Neural cell (in vitro differentiated cells): Measurements from ENCODE around the gene ZNF804A. TPM values are rescaled to one million over a fixed set of nuclear protein-coding genes. Genes with fewer than 3 reads are reported as not detected.

ENCODE experiments used
- H2AFZ ChIP-seq: fragments of 200-600, 300-800 bp; sonication (generic), shearing (Covaris generic); 2 replicates; pipeline ENCODE4 v1.6.0; 2014; ENCODE audit warnings: low read depth, mild to moderate bottlenecking, antibody characterized with exemption, low read length, moderate library complexity
- H3F3A ChIP-seq: fragments of 200-600 bp; shearing (Covaris generic); 2 replicates; pipeline ENCODE4 v1.6.1; 2016; ENCODE audit warnings: mild to moderate bottlenecking, moderate library complexity, mixed read lengths, antibody characterized with exemption, low read length; ENCODE audit not compliant: insufficient read depth, poor library complexity, severe bottlenecking
- H3K27ac ChIP-seq: fragments of 200-600, 300-800 bp; sonication (generic), shearing (Covaris generic); 2 replicates; pipeline ENCODE4 v1.5.1; 2014; ENCODE audit warnings: mild to moderate bottlenecking, low read length, moderate library complexity
- H3K27me3 ChIP-seq: fragments of 300-800, 200-600 bp; sonication (generic), shearing (Covaris generic); 2 replicates; pipeline ENCODE4 v1.6.0; 2014; ENCODE audit warnings: mild to moderate bottlenecking, low read depth, low read length, moderate library complexity; ENCODE audit not compliant: insufficient read depth
- H3K36me3 ChIP-seq: fragments of 300-800, 200-600 bp; sonication (generic), shearing (Covaris generic); 2 replicates; pipeline ENCODE4 v1.5.1; 2014; ENCODE audit warnings: mild to moderate bottlenecking, antibody characterized with exemption, low read length, moderate library complexity; ENCODE audit not compliant: insufficient read depth
- H3K4me2 ChIP-seq: fragments of 300-800, 200-600 bp; sonication (generic), shearing (Covaris generic); 2 replicates; pipeline ENCODE4 v1.6.0; 2014; ENCODE audit warnings: mild to moderate bottlenecking, low read length
- H3K4me3 ChIP-seq: fragments of 300-800, 200-600 bp; sonication (generic), shearing (Covaris generic); 2 replicates; pipeline ENCODE4 v1.5.1; 2014; ENCODE audit warnings: mild to moderate bottlenecking, low read length, moderate library complexity
- H3K79me2 ChIP-seq: fragments of 200-600 bp; shearing (Covaris generic); replicated peaks from 2 replicates; pipeline ENCODE4 v1.6.0; 2014; ENCODE audit warnings: mild to moderate bottlenecking, low read length, moderate library complexity; ENCODE audit not compliant: insufficient read depth
- H3K9ac ChIP-seq: fragments of 300-800, 200-600 bp; sonication (generic), shearing (Covaris generic); 2 replicates; pipeline ENCODE4 v1.6.1; 2016; ENCODE audit warnings: mild to moderate bottlenecking, low read length, mixed read lengths
- H3K9me2 ChIP-seq: fragments of 200-600 bp; shearing (Covaris generic); 2 replicates; pipeline ENCODE4 v1.6.1; 2016; ENCODE audit warnings: mild to moderate bottlenecking, low read length, mixed read lengths; ENCODE audit not compliant: insufficient read depth
- H3K9me3 ChIP-seq: fragments of 200-600, 300-800 bp; sonication (generic), shearing (Covaris generic); 2 replicates; pipeline ENCODE4 v1.6.1; 2016; ENCODE audit warnings: mild to moderate bottlenecking, mixed run types, low read length, moderate library complexity, mixed read lengths
- H4K20me1 ChIP-seq: fragments of 200-600 bp; shearing (Covaris generic); 2 replicates; pipeline ENCODE4 v1.6.1; 2016; ENCODE audit warnings: mild to moderate bottlenecking, mixed run types; ENCODE audit not compliant: insufficient read depth
- EP300 ChIP-seq: fragments of 450-650 bp; conservative IDR thresholded peaks from 2 replicates; pipeline ENCODE4 v1.6.1; 2014; ENCODE audit warnings: antibody characterized with exemption, mild to moderate bottlenecking, moderate library complexity; ENCODE audit not compliant: poor library complexity, severe bottlenecking
- EZH2 ChIP-seq: fragments of 200-600, 300-800 bp; shearing (Covaris generic), sonication (generic); IDR thresholded peaks from 2 replicates; pipeline ENCODE4 v1.6.1; 2014; ENCODE audit warnings: antibody characterized with exemption, low read length, borderline replicate concordance, mild to moderate bottlenecking; ENCODE audit not compliant: insufficient read depth, poor library complexity, severe bottlenecking
- MXI1 ChIP-seq: fragments of 450-650 bp; conservative IDR thresholded peaks from 2 replicates; pipeline ENCODE4 v1.6.1; 2014; ENCODE audit warnings: antibody characterized with exemption, mild to moderate bottlenecking; ENCODE audit not compliant: poor library complexity, severe bottlenecking
- POLR2AphosphoS5 ChIP-seq: IDR thresholded peaks from 2 replicates; pipeline ENCODE4 v1.6.1; 2012
- RAD21 ChIP-seq: fragments of 450-650 bp; conservative IDR thresholded peaks from 2 replicates; pipeline ENCODE4 v1.6.1; 2014; ENCODE audit warnings: antibody characterized with exemption, mild to moderate bottlenecking, moderate library complexity
- SMC3 ChIP-seq: fragments of 450-650 bp; conservative IDR thresholded peaks from 2 replicates; pipeline ENCODE4 v1.6.1; 2014; ENCODE audit warnings: antibody characterized with exemption, mild to moderate bottlenecking, moderate library complexity; ENCODE audit not compliant: poor library complexity
- TAF1 ChIP-seq: IDR thresholded peaks from 2 replicates; pipeline ENCODE4 v1.6.1; 2012; ENCODE audit warnings: low read depth
- polyA plus RNA-seq: library from polyadenylated mRNA; depleted of rRNA; stranded (reverse); fragments of >200 nt; gene quantifications from 2 replicates; pipeline ENCODE4 v1.2.3, GENCODE V29; 2014
- TF ChIP-seq, protein P1 (sequence below): IDR thresholded peaks from 2 replicates; pipeline ENCODE4 v1.6.1; 2012; ENCODE audit warnings: borderline replicate concordance
- TF ChIP-seq, protein P2 (sequence below): fragments of 450-650 bp; IDR thresholded peaks from 2 replicates; pipeline ENCODE4 v1.5.1; 2014; ENCODE audit warnings: antibody characterized with exemption, mild to moderate bottlenecking, moderate library complexity; ENCODE audit not compliant: poor library complexity, severe bottlenecking

Gene ZNF804A
- polyA plus RNA-seq, 1 donor from 2014 or later, result 2.7 TPM

DNA sequence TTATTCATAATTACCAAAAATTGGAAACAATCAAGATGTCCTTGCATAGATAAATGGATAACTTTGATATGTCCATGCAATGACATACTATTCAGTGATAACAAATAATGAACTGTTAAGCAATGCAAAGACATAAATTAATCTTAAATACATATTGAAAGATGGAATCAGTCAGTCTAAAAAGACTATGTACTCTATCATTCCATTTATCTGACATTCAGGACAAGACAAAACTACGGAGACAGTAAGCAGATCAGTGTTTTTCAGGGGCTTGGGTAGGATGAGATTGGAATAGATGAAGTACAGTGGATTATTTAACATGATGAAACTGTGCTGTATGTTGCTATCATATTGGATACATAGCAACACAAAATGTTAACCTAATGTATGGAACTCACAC is 21.3 kb upstream of the ZNF804A start:
- no peaks in the 10 kb centered on the region for H3K27me3 ChIP-seq
- no peaks in the 10 kb centered on the region for H3K79me2 ChIP-seq
- no peaks in the 10 kb centered on the region for H4K20me1 ChIP-seq
- H3K9me2 ChIP-seq, result no peaks in the 10 kb centered on the region
- no peak overlapping the region for H3K4me3 ChIP-seq
- TF ChIP-seq SMC3, result no peak
- H3K36me3 ChIP-seq, result no peaks in the 10 kb centered on the region
- H3K27ac ChIP-seq, result no peak overlapping the region
- no peak overlapping the region for H3K9ac ChIP-seq
- H3K9me3 ChIP-seq, result no peaks in the 10 kb centered on the region
- H3F3A ChIP-seq, result no peaks in the 10 kb centered on the region
- H3K4me2 ChIP-seq, result no peak overlapping the region
- no peak overlapping the region for H2AFZ ChIP-seq

DNA sequence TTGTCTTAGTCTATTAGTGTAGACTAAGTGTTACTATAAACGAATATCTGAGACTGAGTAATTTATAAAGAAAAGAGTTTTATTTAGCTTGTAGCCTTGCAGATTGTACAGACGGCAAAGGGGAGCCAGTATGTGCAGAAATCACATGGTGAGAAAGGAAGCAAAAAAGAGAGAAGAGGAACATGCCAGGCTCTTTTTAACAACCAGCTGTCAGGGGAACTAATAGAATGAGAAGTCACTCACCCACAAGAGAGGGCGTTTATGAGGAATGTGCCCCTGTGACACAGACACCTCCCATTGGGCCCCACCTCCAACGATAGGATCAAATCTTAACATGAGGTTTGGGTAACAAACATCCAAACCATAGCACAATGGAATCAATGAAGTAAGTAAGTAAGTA is 20.6 kb upstream of the ZNF804A start:
- Histone ChIP-seq H3K27me3 (no peaks in the 10 kb centered on the region), H3K9ac (no peak overlapping the region), H3K9me3 (no peaks in the 10 kb centered on the region), H2AFZ (no peak overlapping the region), H3K36me3 (no peaks in the 10 kb centered on the region), H3K4me3 (no peak overlapping the region), H3F3A (no peaks in the 10 kb centered on the region), H3K9me2 (no peaks in the 10 kb centered on the region), H3K79me2 (no peaks in the 10 kb centered on the region), H3K4me2 (no peak overlapping the region), H4K20me1 (no peaks in the 10 kb centered on the region), H3K27ac (no peak overlapping the region)
- TF ChIP-seq POLR2AphosphoS5 (no peak), TAF1 (no peak), EP300 (no peak), RAD21 (no peak), MXI1 (no peak), SMC3 (no peak), EZH2 (no peak)
- TF ChIP-seq, protein P1, sequence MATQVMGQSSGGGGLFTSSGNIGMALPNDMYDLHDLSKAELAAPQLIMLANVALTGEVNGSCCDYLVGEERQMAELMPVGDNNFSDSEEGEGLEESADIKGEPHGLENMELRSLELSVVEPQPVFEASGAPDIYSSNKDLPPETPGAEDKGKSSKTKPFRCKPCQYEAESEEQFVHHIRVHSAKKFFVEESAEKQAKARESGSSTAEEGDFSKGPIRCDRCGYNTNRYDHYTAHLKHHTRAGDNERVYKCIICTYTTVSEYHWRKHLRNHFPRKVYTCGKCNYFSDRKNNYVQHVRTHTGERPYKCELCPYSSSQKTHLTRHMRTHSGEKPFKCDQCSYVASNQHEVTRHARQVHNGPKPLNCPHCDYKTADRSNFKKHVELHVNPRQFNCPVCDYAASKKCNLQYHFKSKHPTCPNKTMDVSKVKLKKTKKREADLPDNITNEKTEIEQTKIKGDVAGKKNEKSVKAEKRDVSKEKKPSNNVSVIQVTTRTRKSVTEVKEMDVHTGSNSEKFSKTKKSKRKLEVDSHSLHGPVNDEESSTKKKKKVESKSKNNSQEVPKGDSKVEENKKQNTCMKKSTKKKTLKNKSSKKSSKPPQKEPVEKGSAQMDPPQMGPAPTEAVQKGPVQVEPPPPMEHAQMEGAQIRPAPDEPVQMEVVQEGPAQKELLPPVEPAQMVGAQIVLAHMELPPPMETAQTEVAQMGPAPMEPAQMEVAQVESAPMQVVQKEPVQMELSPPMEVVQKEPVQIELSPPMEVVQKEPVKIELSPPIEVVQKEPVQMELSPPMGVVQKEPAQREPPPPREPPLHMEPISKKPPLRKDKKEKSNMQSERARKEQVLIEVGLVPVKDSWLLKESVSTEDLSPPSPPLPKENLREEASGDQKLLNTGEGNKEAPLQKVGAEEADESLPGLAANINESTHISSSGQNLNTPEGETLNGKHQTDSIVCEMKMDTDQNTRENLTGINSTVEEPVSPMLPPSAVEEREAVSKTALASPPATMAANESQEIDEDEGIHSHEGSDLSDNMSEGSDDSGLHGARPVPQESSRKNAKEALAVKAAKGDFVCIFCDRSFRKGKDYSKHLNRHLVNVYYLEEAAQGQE, result no peak
- TF ChIP-seq, protein P2, sequence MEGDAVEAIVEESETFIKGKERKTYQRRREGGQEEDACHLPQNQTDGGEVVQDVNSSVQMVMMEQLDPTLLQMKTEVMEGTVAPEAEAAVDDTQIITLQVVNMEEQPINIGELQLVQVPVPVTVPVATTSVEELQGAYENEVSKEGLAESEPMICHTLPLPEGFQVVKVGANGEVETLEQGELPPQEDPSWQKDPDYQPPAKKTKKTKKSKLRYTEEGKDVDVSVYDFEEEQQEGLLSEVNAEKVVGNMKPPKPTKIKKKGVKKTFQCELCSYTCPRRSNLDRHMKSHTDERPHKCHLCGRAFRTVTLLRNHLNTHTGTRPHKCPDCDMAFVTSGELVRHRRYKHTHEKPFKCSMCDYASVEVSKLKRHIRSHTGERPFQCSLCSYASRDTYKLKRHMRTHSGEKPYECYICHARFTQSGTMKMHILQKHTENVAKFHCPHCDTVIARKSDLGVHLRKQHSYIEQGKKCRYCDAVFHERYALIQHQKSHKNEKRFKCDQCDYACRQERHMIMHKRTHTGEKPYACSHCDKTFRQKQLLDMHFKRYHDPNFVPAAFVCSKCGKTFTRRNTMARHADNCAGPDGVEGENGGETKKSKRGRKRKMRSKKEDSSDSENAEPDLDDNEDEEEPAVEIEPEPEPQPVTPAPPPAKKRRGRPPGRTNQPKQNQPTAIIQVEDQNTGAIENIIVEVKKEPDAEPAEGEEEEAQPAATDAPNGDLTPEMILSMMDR, result no peak

DNA sequence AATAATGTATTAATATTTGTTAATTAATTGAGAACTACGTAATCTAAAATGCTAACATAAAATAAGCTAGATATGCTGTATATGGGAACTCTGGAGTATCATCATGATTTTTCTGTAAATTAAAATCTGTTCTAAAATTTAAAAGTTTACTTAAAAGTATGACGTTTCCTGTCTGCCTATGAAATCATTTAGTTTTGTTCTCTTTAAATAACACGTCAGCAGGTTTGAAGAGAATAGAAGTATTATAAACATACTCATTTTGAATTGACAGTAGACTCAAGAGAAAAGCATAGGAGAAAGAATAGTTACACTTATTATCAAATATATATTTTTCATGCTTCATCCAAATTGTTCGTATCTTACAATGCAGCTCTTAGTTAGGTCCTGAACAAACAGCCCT is 19.1 kb upstream of the ZNF804A start:
- no peak overlapping the region for H3K4me3 ChIP-seq
- H3K9ac ChIP-seq, result no peak overlapping the region
- H3K9me2 ChIP-seq, result no peaks in the 10 kb centered on the region
- no peaks in the 10 kb centered on the region for H3K27me3 ChIP-seq
- no peak overlapping the region for H2AFZ ChIP-seq
- TF ChIP-seq EP300 (no peak), POLR2AphosphoS5 (no peak), MXI1 (no peak), RAD21 (no peak), SMC3 (no peak), TAF1 (no peak), EZH2 (no peak)
- TF ChIP-seq, protein P1, result no peak
- TF ChIP-seq, protein P2, result no peak
- no peak overlapping the region for H3K4me2 ChIP-seq
- no peaks in the 10 kb centered on the region for H4K20me1 ChIP-seq
- H3K27ac ChIP-seq, result no peak overlapping the region
- H3K79me2 ChIP-seq, result no peaks in the 10 kb centered on the region
- H3F3A ChIP-seq, result no peaks in the 10 kb centered on the region
- H3K9me3 ChIP-seq, result no peaks in the 10 kb centered on the region
- H3K36me3 ChIP-seq, result no peaks in the 10 kb centered on the region
